H1 (cell line): ENCODE data around the gene ARHGAP8.

Experiments used
- CTCF ChIP-seq, 3 experiments: IDR thresholded peaks; 1 replicate in 2 of 3; 2 replicates in 1 of 3; pipeline versions ENCODE4 v1.5.1 to v1.6.1; 2011; ENCODE audit warnings: low read length in 3 of 3, mild to moderate bottlenecking in 3 of 3, inconsistent platforms in 2 of 3, low read depth in 1 of 3, moderate library complexity in 1 of 3; ENCODE audit not compliant: insufficient read depth in 1 of 3; ENCODE audit errors: control extremely low read depth in 1 of 3
- EZH2 ChIP-seq: fragments of 200-600 bp; sonication (generic); IDR thresholded peaks from 2 replicates; pipeline ENCODE4 v1.7.1; 2012; ENCODE audit warnings: low read depth, mild to moderate bottlenecking, moderate library complexity, low read length, inconsistent platforms; ENCODE audit not compliant: severe bottlenecking
- MAX ChIP-seq: IDR thresholded peaks from 2 replicates; pipeline ENCODE4 v1.6.1; 2012; ENCODE audit warnings: inconsistent platforms
- POLR2AphosphoS5 ChIP-seq: IDR thresholded peaks from 2 replicates; pipeline ENCODE4 v1.6.1; 2011; ENCODE audit warnings: low read depth, low read length
- RFX5 ChIP-seq: IDR thresholded peaks from 2 replicates; pipeline ENCODE4 v1.6.1; 2011; ENCODE audit warnings: low read depth, low read length, improper control_type of control experiment, borderline replicate concordance

GRCh38 chr22:44839721-44840120, 87.3 kb downstream of the ARHGAP8 start:
- TF ChIP-seq EZH2 (no peak), MAX (no peak), RFX5 (no peak), CTCF (IDR thresholded peaks at IDR 0.05; ENCODE audit: control extremely low read depth in 1 of 3, insufficient read depth in 1 of 3, low read depth in 1 of 3, low read length in 3 of 3) (no peak), POLR2AphosphoS5 (no peak)
